HEK293 (cell line): ENCODE measurements around the gene CCM2L.

Experiments used
- CTCF ChIA-PET: fragments of 350-600 bp; formaldehyde crosslinking; extraction: SDS; loops from one replicate; lab custom pipeline; 2021; ENCODE audit warnings: antibody characterized with exemption; lab: Yijun Ruan, JAX
- POLR2A ChIA-PET: fragments of 300-600 bp; formaldehyde crosslinking; extraction: SDS; loops from one replicate; lab custom pipeline; 2020; ENCODE audit warnings: antibody characterized with exemption, inconsistent platforms; lab: Yijun Ruan, JAX
- H3K27ac ChIP-seq: fragments of 200-500 bp; sonication (Bioruptor generic); 2 replicates; pipeline ENCODE4 v1.5.1; 2014; ENCODE audit warnings: low read depth, low read length, control low read depth, inconsistent platforms; ENCODE audit errors: extremely low read depth
- H3K36me3 ChIP-seq, 2 experiments: fragments of 200-500 bp in 1 of 2; sonication (Bioruptor generic) in 1 of 2; 1 replicate in 1 of 2; 2 replicates in 1 of 2; pipeline ENCODE4 v1.5.1; 2014 to 2017; ENCODE audit warnings: inconsistent platforms in 2 of 2, low read length in 2 of 2; ENCODE audit not compliant: control insufficient read depth in 2 of 2, insufficient read depth in 1 of 2
- H3K4me1 ChIP-seq: fragments of 200-500 bp; sonication (Bioruptor generic); 2 replicates; pipeline ENCODE4 v1.5.1; 2014; ENCODE audit warnings: mild to moderate bottlenecking, low read length, inconsistent platforms; ENCODE audit not compliant: control insufficient read depth, insufficient read depth
- H3K4me3 ChIP-seq: 2 replicates; pipeline ENCODE4 v1.5.1; 2011; ENCODE audit warnings: low read depth, mild to moderate bottlenecking, control low read depth, low read length, moderate library complexity
- H3K9me3 ChIP-seq: fragments of 200-500 bp; sonication (Bioruptor generic); 2 replicates; pipeline ENCODE4 v1.5.1; 2014; ENCODE audit warnings: low read depth, low read length, inconsistent platforms; ENCODE audit not compliant: control insufficient read depth, insufficient read depth
- BCL11A ChIP-seq: fragments of 450-650 bp; formaldehyde crosslinking; IDR thresholded peaks from 2 replicates; pipeline ENCODE4 v1.5.1; 2016; ENCODE audit warnings: low read depth, missing biosample characterization, missing genetic modification characterization
- BCL11B ChIP-seq: fragments of 450-650 bp; formaldehyde crosslinking; IDR thresholded peaks from 2 replicates; pipeline ENCODE4 v1.5.1; 2016; ENCODE audit warnings: low read depth, missing biosample characterization, missing genetic modification characterization
- HOXA7 ChIP-seq: sonication (generic); formaldehyde crosslinking; IDR thresholded peaks from 2 replicates; pipeline ENCODE4 v1.8.1; 2022; ENCODE audit warnings: missing genetic modification reagents, borderline replicate concordance
- MEIS1 ChIP-seq: sonication (generic); formaldehyde crosslinking; IDR thresholded peaks from 2 replicates; pipeline ENCODE4 v1.8.1; 2022; ENCODE audit warnings: missing genetic modification reagents, mild to moderate bottlenecking, borderline replicate concordance
- MYNN ChIP-seq: fragments of 450-650 bp; formaldehyde crosslinking; IDR thresholded peaks from 2 replicates; pipeline ENCODE4 v1.5.1; 2016; ENCODE audit warnings: missing biosample characterization, missing genetic modification characterization, borderline replicate concordance
- SCRT1 ChIP-seq: fragments of 450-650 bp; formaldehyde crosslinking; IDR thresholded peaks from 2 replicates; pipeline ENCODE4 v1.5.1; 2016; ENCODE audit warnings: missing biosample characterization, missing genetic modification characterization, borderline replicate concordance
- YY1 ChIP-seq: fragments of 450-650 bp; formaldehyde crosslinking; IDR thresholded peaks from 2 replicates; pipeline ENCODE4 v1.5.1; 2018; ENCODE audit warnings: missing biosample characterization, missing genetic modification characterization
- ZEB2 ChIP-seq: fragments of 450-650 bp; formaldehyde crosslinking; IDR thresholded peaks from 2 replicates; pipeline ENCODE4 v1.5.1; 2016; ENCODE audit warnings: missing biosample characterization, missing genetic modification characterization
- ZNF529 ChIP-seq: fragments of 450-650 bp; formaldehyde crosslinking; IDR thresholded peaks from 2 replicates; pipeline ENCODE4 v1.5.1; 2017; ENCODE audit warnings: missing genetic modification characterization, missing biosample characterization; ENCODE audit not compliant: insufficient replicate concordance
- ZNF544 ChIP-seq: fragments of 450-650 bp; formaldehyde crosslinking; IDR thresholded peaks from 2 replicates; pipeline ENCODE4 v1.5.0; 2017; ENCODE audit warnings: missing biosample characterization, missing genetic modification characterization
- ZNF548 ChIP-seq: fragments of 450-650 bp; formaldehyde crosslinking; IDR thresholded peaks from 2 replicates; pipeline ENCODE4 v1.5.1; 2016; ENCODE audit warnings: missing biosample characterization, missing genetic modification characterization
- ZNF560 ChIP-seq: fragments of 450-650 bp; formaldehyde crosslinking; IDR thresholded peaks from 2 replicates; pipeline ENCODE4 v1.5.1; 2017; ENCODE audit warnings: missing biosample characterization, missing genetic modification characterization, borderline replicate concordance
- ZNF792 ChIP-seq: fragments of 450-650 bp; formaldehyde crosslinking; IDR thresholded peaks from 2 replicates; pipeline ENCODE4 v1.5.1; 2016; ENCODE audit warnings: missing biosample characterization, missing genetic modification characterization
- ZNF830 ChIP-seq: fragments of 450-650 bp; IDR thresholded peaks from 2 replicates; pipeline ENCODE4 v1.5.0; 2018; ENCODE audit warnings: missing biosample characterization, missing genetic modification characterization, low read depth, mild to moderate bottlenecking, moderate library complexity
- ZNF843 ChIP-seq: fragments of 450-650 bp; formaldehyde crosslinking; IDR thresholded peaks from 2 replicates; pipeline ENCODE4 v1.5.1; 2016; ENCODE audit warnings: missing biosample characterization, missing genetic modification characterization
- TF ChIP-seq, protein P1 (sequence below): fragments of 450-650 bp; formaldehyde crosslinking; IDR thresholded peaks from 2 replicates; pipeline ENCODE4 v1.5.1; 2016; ENCODE audit warnings: missing biosample characterization, missing genetic modification characterization, borderline replicate concordance
- TF ChIP-seq, protein P2 (sequence below): fragments of 450-650 bp; formaldehyde crosslinking; IDR thresholded peaks from 2 replicates; pipeline ENCODE4 v1.5.1; 2016; ENCODE audit warnings: missing biosample characterization, missing genetic modification characterization
- TF ChIP-seq, protein P3 (sequence below): fragments of 450-650 bp; formaldehyde crosslinking; IDR thresholded peaks from 2 replicates; pipeline ENCODE4 v1.5.1; 2016; ENCODE audit warnings: missing biosample characterization, missing genetic modification characterization
- TF ChIP-seq, protein P4 (sequence below): fragments of 450-650 bp; formaldehyde crosslinking; IDR thresholded peaks from 2 replicates; pipeline ENCODE4 v1.5.1; 2016; ENCODE audit warnings: missing biosample characterization, missing genetic modification characterization
- TF ChIP-seq, protein P5 (sequence below): fragments of 450-650 bp; formaldehyde crosslinking; IDR thresholded peaks from 2 replicates; pipeline ENCODE4 v1.5.1; 2016; ENCODE audit warnings: missing biosample characterization, missing genetic modification characterization

CCM2L gene

DNA sequence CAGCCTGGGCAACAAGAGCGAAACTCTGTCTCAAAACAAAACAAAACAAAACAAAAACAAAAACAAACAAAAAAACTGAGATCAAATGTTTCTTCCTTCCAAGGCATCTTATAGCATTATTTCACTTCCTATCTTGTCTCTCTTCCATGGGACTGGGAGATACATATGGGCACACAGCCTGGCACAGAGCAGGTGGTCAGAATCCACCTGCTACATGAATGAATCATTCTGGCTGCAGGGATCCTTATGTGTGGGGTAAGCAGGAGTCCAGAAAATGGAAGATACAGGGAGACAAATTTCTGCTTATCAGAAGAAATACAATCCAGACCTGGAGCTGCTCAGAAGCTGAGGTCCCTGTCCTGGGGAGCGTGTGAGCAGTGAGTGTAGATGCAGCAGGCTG, 18.2 kb upstream of the CCM2L start:
- TF ChIP-seq ZNF843 (tag by site-specific recombination): no peak
- TF ChIP-seq MYNN (tag by site-specific recombination): no peak
- TF ChIP-seq ZNF544: no peak
- TF ChIP-seq, protein P1, sequence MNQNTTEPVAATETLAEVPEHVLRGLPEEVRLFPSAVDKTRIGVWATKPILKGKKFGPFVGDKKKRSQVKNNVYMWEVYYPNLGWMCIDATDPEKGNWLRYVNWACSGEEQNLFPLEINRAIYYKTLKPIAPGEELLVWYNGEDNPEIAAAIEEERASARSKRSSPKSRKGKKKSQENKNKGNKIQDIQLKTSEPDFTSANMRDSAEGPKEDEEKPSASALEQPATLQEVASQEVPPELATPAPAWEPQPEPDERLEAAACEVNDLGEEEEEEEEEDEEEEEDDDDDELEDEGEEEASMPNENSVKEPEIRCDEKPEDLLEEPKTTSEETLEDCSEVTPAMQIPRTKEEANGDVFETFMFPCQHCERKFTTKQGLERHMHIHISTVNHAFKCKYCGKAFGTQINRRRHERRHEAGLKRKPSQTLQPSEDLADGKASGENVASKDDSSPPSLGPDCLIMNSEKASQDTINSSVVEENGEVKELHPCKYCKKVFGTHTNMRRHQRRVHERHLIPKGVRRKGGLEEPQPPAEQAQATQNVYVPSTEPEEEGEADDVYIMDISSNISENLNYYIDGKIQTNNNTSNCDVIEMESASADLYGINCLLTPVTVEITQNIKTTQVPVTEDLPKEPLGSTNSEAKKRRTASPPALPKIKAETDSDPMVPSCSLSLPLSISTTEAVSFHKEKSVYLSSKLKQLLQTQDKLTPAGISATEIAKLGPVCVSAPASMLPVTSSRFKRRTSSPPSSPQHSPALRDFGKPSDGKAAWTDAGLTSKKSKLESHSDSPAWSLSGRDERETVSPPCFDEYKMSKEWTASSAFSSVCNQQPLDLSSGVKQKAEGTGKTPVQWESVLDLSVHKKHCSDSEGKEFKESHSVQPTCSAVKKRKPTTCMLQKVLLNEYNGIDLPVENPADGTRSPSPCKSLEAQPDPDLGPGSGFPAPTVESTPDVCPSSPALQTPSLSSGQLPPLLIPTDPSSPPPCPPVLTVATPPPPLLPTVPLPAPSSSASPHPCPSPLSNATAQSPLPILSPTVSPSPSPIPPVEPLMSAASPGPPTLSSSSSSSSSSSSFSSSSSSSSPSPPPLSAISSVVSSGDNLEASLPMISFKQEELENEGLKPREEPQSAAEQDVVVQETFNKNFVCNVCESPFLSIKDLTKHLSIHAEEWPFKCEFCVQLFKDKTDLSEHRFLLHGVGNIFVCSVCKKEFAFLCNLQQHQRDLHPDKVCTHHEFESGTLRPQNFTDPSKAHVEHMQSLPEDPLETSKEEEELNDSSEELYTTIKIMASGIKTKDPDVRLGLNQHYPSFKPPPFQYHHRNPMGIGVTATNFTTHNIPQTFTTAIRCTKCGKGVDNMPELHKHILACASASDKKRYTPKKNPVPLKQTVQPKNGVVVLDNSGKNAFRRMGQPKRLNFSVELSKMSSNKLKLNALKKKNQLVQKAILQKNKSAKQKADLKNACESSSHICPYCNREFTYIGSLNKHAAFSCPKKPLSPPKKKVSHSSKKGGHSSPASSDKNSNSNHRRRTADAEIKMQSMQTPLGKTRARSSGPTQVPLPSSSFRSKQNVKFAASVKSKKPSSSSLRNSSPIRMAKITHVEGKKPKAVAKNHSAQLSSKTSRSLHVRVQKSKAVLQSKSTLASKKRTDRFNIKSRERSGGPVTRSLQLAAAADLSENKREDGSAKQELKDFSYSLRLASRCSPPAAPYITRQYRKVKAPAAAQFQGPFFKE (tag by site-specific recombination): no peak
- TF ChIP-seq, protein P2, sequence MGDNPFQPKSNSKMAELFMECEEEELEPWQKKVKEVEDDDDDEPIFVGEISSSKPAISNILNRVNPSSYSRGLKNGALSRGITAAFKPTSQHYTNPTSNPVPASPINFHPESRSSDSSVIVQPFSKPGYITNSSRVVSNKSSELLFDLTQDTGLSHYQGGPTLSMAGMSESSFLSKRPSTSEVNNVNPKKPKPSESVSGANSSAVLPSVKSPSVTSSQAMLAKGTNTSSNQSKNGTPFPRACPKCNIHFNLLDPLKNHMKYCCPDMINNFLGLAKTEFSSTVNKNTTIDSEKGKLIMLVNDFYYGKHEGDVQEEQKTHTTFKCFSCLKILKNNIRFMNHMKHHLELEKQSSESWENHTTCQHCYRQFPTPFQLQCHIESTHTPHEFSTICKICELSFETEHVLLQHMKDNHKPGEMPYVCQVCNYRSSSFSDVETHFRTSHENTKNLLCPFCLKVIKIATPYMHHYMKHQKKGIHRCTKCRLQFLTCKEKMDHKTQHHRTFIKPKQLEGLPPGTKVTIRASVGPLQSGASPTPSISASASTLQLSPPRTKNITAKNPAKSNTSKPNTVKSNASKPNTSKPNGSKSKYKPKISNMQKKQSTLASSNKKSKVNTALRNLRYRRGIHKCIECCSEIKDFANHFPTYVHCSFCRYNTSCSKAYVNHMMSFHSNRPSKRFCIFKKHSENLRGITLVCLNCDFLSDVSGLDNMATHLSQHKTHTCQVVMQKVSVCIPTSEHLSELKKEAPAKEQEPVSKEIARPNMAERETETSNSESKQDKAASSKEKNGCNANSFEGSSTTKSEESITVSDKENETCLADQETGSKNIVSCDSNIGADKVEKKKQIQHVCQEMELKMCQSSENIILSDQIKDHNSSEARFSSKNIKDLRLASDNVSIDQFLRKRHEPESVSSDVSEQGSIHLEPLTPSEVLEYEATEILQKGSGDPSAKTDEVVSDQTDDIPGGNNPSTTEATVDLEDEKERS (tag by site-specific recombination): no peak
- no peak for TF ChIP-seq BCL11A (tag by site-specific recombination)
- TF ChIP-seq ZEB2 (tag by site-specific recombination): no peak
- TF ChIP-seq, protein P3, sequence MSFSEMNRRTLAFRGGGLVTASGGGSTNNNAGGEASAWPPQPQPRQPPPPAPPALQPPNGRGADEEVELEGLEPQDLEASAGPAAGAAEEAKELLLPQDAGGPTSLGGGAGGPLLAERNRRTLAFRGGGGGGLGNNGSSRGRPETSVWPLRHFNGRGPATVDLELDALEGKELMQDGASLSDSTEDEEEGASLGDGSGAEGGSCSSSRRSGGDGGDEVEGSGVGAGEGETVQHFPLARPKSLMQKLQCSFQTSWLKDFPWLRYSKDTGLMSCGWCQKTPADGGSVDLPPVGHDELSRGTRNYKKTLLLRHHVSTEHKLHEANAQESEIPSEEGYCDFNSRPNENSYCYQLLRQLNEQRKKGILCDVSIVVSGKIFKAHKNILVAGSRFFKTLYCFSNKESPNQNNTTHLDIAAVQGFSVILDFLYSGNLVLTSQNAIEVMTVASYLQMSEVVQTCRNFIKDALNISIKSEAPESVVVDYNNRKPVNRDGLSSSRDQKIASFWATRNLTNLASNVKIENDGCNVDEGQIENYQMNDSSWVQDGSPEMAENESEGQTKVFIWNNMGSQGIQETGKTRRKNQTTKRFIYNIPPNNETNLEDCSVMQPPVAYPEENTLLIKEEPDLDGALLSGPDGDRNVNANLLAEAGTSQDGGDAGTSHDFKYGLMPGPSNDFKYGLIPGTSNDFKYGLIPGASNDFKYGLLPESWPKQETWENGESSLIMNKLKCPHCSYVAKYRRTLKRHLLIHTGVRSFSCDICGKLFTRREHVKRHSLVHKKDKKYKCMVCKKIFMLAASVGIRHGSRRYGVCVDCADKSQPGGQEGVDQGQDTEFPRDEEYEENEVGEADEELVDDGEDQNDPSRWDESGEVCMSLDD (tag by site-specific recombination): no peak
- no peak for TF ChIP-seq MEIS1
- TF ChIP-seq, protein P4, sequence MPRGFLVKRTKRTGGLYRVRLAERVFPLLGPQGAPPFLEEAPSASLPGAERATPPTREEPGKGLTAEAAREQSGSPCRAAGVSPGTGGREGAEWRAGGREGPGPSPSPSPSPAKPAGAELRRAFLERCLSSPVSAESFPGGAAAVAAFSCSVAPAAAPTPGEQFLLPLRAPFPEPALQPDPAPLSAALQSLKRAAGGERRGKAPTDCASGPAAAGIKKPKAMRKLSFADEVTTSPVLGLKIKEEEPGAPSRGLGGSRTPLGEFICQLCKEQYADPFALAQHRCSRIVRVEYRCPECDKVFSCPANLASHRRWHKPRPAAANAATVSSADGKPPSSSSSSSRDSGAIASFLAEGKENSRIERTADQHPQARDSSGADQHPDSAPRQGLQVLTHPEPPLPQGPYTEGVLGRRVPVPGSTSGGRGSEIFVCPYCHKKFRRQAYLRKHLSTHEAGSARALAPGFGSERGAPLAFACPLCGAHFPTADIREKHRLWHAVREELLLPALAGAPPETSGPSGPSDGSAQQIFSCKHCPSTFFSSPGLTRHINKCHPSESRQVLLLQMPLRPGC (tag by site-specific recombination): no peak
- TF ChIP-seq ZNF548: no peak
- no peak for TF ChIP-seq BCL11B (tag by site-specific recombination)
- TF ChIP-seq ZNF830: no peak
- TF ChIP-seq, protein P5, sequence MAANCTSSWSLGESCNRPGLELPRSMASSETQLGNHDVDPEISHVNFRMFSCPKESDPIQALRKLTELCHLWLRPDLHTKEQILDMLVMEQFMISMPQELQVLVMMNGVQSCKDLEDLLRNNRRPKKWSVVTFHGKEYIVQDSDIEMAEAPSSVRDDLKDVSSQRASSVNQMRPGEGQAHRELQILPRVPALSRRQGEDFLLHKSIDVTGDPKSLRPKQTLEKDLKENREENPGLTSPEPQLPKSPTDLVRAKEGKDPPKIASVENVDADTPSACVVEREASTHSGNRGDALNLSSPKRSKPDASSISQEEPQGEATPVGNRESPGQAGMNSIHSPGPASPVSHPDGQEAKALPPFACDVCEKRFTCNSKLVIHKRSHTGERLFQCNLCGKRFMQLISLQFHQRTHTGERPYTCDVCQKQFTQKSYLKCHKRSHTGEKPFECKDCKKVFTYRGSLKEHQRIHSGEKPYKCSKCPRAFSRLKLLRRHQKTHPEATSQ (tag by site-specific recombination): no peak
- no peak for TF ChIP-seq YY1 (tag by site-specific recombination)
- TF ChIP-seq HOXA7 (CRISPR knock-in tag): no peak
- TF ChIP-seq ZNF792 (tag by site-specific recombination): no peak
- TF ChIP-seq ZNF560 (tag by site-specific recombination): no peak
- TF ChIP-seq ZNF529 (tag by site-specific recombination): no peak
- TF ChIP-seq SCRT1: no peak
- CTCF ChIA-PET: no interaction called here
- POLR2A ChIA-PET: no interaction called here
- no peaks in the 10 kb centered on the region for H3K4me1 ChIP-seq
- no peak overlapping the region for H3K4me3 ChIP-seq
- H3K36me3 ChIP-seq: no peaks in the 10 kb centered on the region
- no peak overlapping the region for H3K27ac ChIP-seq
- H3K9me3 ChIP-seq: no peaks in the 10 kb centered on the region
